Omental fat pad (tissue), 4 donors: ENCODE results near the gene OS9. TPM values are rescaled to one million over a fixed set of nuclear protein-coding genes. Genes with fewer than 3 reads are reported as not detected.

Experiments
- ATAC-seq: fragments of 150-250 bp; one replicate; pipeline ENCODE4 v1.9.1; 2016; ENCODE audit warnings: mild to moderate bottlenecking, moderate library complexity; ENCODE audit not compliant: low FRiP score
- DNase-seq: peaks from one replicate; pipeline ENCODE4 v3.0.0-alpha.2; 2019; ENCODE audit warnings: low spot score
- CTCF ChIP-seq, 3 donors: fragments of 450-650 bp; IDR thresholded peaks; one replicate each; pipeline ENCODE4 v1.5.1; 2016 to 2017; ENCODE audit warnings: antibody characterized with exemption in 3 of 3, mild to moderate bottlenecking in 3 of 3, moderate library complexity in 2 of 3
- total RNA-seq, 4 donors: library from RNA; depleted of rRNA; stranded (reverse); fragments of >200 nt; gene quantifications; one replicate each; pipeline ENCODE4 v1.1.0, GENCODE V29; 2016

Gene OS9
- total RNA-seq, 4 donors from 2014 or later: 259 to 325 (median 286) TPM

- ATAC-seq (peak; percentile 45), DNase-seq (no peak)
- no peak for TF ChIP-seq CTCF (IDR thresholded peaks at IDR 0.05)
These were observed 42.2 kb downstream of the OS9 start for GRCh38 chr12:57735952-57736740.

GRCh38 chr12:57736741-57737466 lies 43.0 kb downstream of the OS9 start:
- no peak for TF ChIP-seq CTCF (IDR thresholded peaks at IDR 0.05)
- ATAC-seq: no peak
- DNase-seq: no peak

GRCh38 chr12:57737467-57738460 lies 43.8 kb downstream of the OS9 start:
- no peak for TF ChIP-seq CTCF (IDR thresholded peaks at IDR 0.05)
- DNase-seq: no peak
- ATAC-seq: no peak

- no peak for ATAC-seq
- DNase-seq: no peak
- no peak for TF ChIP-seq CTCF (IDR thresholded peaks at IDR 0.05)
These were observed 44.8 kb downstream of the OS9 start, which contains the start of gene AGAP2 for GRCh38 chr12:57738661-57739237. Gene AGAP2, minus strand, starts transcription at chr12:57738742. Its CDS starts 496 bp downstream, at chr12:57738246.

- no peak for TF ChIP-seq CTCF (IDR thresholded peaks at IDR 0.05)
- ATAC-seq: no peak
These were observed 45.5 kb downstream of the OS9 start for GRCh38 chr12:57739387-57739786.

GRCh38 chr12:57739914-57740538 lies 46.1 kb downstream of the OS9 start:
- DNase-seq: no peak
- TF ChIP-seq CTCF (IDR thresholded peaks at IDR 0.05): no peak
- ATAC-seq: no peak

More at GRCh38 chr12:57739387-57739786, 45.5 kb downstream of the OS9 start:
- DNase-seq: no peak
